SH-SY5Y (cell line): ENCODE data around the gene MEAF6.

Experiments used
- GATA2 ChIP-seq: IDR thresholded peaks from 2 replicates; pipeline ENCODE4 v1.6.1; 2011; ENCODE audit warnings: mild to moderate bottlenecking, low read depth, low read length
- GATA3 ChIP-seq: IDR thresholded peaks from 2 replicates; pipeline ENCODE4 v1.6.1; 2011; ENCODE audit warnings: low read depth, mild to moderate bottlenecking, low read length, moderate library complexity

DNA sequence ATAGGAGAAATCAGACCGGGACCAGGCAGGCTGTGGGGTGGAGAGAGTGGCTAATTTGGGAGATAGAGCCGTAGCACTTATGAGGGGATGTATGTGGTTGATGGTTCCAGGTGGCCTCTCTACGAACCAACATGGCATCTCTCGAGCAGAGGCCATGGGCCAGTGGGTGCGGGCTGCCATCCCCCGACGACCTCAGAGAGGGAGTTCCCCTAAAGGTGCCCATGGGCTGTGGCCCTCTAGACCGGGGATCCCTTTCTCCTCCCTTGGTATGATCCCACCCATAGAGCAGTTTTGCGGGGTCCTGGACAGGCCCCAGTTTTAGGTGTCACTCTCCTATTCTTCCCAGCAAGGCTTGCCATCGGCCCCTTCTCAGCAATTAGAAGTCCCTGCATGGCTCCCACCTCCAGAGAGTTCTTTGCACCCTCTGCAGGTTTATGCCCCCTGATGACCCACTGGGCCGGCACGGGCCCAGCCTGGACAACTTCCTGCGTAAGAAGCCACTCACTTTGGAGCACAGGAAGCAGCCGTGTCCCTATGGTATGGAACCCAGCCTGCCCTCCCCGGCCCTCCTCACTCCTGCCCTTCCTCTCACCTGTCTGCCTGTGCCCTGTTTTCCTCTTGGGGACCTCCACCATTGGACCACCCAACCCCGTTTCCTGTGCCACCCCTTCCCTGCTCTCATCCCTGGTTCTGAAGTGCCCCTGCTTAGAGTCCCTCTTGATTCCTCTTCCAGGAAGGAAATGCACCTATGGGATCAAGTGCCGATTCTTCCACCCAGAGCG lies 32.4 kb downstream of the MEAF6 start:
- TF ChIP-seq GATA2 (no peak), GATA3 (no peak)
